HG02798 (cell line): ENCODE measurements around the gene WNT11.

Experiments used
- ATAC-seq: cut with Tn5 transposase; IDR thresholded peaks from one replicate; pipeline ENCODE4 v1.9.1; 2021; ENCODE audit warnings: mild to moderate bottlenecking; ENCODE audit not compliant: unreplicated experiment, poor library complexity

The WNT11 gene

GRCh38 chr11:76224461-76225121 lies 18.3 kb upstream of the WNT11 start:
- no peak for ATAC-seq

- ATAC-seq: no peak
Measured at GRCh38 chr11:76221365-76221764, 15.1 kb upstream of the WNT11 start.

GRCh38 chr11:76219243-76219642 lies 12.9 kb upstream of the WNT11 start:
- no peak for ATAC-seq

GRCh38 chr11:76218449-76219178 lies 12.3 kb upstream of the WNT11 start:
- no peak for ATAC-seq

- no peak for ATAC-seq
Measured at GRCh38 chr11:76217653-76218160, 11.4 kb upstream of the WNT11 start.

GRCh38 chr11:76216536-76217325 lies 10.4 kb upstream of the WNT11 start:
- ATAC-seq: no peak

- no peak for ATAC-seq
Measured at GRCh38 chr11:76215941-76216340, 9.6 kb upstream of the WNT11 start.

GRCh38 chr11:76214968-76215548 lies 8.8 kb upstream of the WNT11 start:
- no peak for ATAC-seq

GRCh38 chr11:76214186-76214585 lies 7.9 kb upstream of the WNT11 start:
- ATAC-seq: no peak

GRCh38 chr11:76212086-76213035 lies 6.1 kb upstream of the WNT11 start:
- no peak for ATAC-seq

GRCh38 chr11:76210931-76211851 lies 4.9 kb upstream of the WNT11 start:
- ATAC-seq: no peak

- no peak for ATAC-seq
Measured at GRCh38 chr11:76209973-76210930, 4.0 kb upstream of the WNT11 start.

GRCh38 chr11:76209375-76209972 lies 3.2 kb upstream of the WNT11 start:
- ATAC-seq: no peak

- ATAC-seq: peak; percentile 35
Measured at GRCh38 chr11:76208438-76209374, 2.4 kb upstream of the WNT11 start.

GRCh38 chr11:76207642-76208401 lies 1.5 kb upstream of the WNT11 start:
- ATAC-seq: peak; percentile 57

GRCh38 chr11:76206077-76206326 lies 300 bp downstream of the WNT11 start:
- ATAC-seq: no peak
